HG02623 (cell line): ENCODE results near the gene SH3GL2.

Source experiments
- ATAC-seq: cut with Tn5 transposase; IDR thresholded peaks from one replicate; pipeline ENCODE4 v1.9.1; 2021; ENCODE audit warnings: moderate library complexity; ENCODE audit not compliant: unreplicated experiment

SH3GL2 gene

DNA sequence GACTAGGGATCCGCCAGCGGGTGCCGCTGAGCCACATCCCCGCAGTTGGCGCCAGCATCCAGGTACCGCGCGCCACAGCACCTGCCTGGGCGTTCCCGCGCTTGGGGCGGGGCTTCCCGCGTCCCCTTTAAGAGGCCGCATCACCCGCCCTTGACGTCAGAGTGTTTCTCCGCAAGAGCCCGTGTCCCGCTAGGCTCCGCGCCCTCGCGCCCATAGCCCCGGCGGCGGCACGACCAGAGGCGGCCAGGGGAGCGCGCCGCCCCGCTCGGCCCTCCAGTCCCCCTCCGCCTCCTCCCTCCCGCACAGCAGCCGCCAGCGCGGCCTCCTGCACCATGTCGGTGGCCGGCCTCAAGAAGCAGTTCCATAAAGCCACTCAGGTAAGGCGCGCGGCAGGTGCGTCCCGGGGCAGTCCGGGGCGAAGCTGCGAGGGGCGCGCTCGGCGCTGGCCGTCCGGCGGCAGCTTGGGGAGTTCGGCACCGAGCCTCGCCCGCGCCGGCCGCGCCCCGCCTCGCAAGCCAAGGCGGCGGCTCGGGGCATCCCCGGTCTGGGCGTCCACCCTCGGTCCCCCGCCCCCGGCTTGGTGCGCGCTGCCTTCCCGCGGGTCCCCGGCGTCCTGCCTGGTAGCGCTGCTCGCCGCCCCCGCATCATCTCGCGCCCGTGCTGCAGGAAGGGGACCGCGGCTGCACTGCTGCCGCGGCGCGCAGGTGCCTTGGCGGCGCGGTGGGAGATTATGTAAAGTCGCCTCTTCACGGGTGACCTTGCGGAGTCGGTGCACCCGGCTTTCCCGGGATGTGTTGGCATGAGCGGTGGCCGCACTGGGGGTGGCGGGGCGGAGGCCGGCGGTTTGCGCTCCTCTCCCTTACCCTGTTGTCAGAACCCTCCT, at the start of gene SH3GL2:
SH3GL2 (plus strand) TSS at position 156 of the 883 bp plus-strand sequence.
- no peak for ATAC-seq

DNA sequence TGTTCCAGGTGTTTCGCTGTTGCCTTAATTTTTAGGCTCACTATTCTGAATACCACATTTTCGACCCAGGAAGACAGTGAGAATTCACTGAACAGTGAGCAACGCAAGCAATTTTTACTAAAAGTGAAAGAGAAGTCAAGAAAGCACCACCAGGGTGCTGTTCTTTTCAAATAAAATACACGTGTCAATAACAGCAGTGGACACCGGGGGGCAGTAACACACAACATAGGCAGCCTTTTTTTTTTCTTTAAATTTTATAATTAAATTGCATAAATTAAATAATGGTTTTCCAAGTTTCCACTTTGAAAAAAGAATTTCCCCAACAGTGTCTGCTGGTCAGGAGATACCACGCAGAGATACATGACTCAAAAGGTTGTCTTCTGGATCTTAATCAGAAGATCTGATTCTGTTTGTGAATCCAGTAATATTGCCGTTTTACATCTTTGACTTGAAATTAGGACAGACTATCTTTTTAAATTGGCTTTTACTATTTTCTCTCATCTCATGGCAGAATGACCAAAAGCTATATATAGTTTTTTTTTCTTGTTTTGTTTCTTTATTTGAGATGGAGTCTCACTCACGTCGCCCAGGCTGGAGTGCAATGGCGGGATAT, 47.1 kb upstream of the SH3GL2 start:
- ATAC-seq: peak; percentile 83

GRCh38 chr9:17532461-17532860, 46.4 kb upstream of the SH3GL2 start:
- ATAC-seq: no peak

GRCh38 chr9:17535176-17535575, 43.7 kb upstream of the SH3GL2 start:
- ATAC-seq: no peak

GRCh38 chr9:17536027-17536426, 42.8 kb upstream of the SH3GL2 start:
- ATAC-seq: no peak

DNA sequence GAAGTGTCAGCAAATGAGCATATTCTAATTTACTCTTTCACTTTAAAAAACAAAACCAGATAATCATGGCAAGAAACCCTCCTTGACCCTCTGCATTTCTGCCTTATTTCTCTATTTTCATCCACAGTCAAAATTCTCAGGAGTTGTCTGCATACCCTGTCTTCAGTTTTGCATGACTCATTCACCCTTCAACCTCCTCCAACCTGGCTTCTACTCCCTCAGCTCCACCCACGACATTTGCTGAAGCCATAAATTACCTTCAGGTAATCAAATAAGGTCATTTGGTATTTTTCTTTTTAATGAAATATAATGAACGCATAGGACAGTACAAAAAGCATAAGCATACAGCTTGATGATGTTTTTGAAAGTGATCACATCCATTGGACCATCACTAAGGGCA, 27.8 kb upstream of the SH3GL2 start:
- ATAC-seq: no peak

DNA sequence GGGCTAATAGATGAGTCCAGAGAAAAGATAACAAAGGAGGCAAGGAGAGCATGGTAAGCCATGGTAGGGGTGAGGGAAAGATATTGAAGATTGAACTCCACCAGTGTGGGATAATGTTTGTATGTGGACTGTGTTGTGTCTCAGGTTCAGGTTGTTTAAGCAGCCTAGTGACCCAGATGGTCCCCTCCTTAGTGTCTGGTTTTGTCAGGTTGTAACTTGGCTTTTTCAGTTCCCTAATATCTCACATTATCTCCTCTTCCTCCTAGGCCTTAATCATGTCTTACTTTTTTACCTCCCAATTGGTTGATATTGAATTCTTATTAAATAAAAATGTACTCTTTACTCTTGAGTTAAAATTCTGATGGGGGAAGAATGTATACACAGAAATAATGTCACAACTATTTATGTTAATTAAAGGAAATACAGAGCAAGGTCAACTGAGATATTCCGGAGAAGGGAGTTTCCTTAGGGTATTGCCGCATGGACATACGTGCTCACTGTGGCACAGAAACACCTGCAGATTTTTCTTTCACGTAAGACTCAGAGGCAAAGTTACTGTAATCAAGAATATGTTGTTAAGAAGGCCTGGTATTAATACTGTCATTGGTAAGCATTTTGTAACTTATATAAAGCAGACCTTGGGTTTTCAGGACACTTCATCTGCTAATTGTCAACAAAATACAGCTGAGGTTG, 23.4 kb upstream of the SH3GL2 start:
- ATAC-seq: no peak

- no peak for ATAC-seq
Measured at GRCh38 chr9:17556255-17556654, 22.6 kb upstream of the SH3GL2 start.

- no peak for ATAC-seq
Measured at GRCh38 chr9:17556935-17557334, 21.9 kb upstream of the SH3GL2 start.

DNA sequence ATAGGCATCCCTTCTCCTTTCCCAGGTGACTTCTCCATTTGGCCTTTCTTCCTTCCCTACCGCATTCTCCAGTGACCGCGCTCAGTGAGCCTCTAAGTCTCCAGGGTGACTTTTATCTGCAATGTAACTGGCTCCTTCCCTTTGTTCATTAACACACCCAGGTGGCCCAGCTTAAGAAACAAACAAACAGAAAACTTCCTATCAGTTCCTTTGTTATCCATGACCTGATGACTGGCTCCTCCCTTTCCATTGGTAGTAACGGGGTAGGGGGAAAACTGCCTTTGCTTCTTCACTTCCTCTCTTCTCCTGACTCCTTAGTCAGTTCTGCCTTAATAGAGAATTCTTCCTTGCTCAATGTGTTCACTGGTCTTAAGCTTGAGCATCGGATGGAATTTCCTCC, 7.0 kb upstream of the SH3GL2 start:
- no peak for ATAC-seq

DNA sequence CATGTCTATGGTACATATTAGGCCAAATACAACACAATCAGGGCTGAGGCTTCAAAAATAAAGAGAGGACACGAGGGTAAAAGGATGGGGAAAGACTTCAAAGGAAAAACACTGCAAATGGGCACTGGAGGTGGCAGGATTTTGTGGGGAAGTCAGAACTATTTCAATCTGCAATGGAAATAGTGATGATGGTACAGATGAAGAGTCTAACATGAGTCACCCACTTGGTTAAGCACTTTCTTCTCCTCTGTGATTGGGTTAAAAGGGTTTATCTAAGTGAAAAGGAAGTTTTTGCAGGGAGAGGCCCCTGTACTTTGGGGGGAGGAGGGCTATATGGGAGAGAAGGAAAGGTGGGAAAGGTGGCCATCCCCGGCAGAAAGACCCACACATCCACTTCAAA, 4.5 kb upstream of the SH3GL2 start:
- no peak for ATAC-seq

DNA sequence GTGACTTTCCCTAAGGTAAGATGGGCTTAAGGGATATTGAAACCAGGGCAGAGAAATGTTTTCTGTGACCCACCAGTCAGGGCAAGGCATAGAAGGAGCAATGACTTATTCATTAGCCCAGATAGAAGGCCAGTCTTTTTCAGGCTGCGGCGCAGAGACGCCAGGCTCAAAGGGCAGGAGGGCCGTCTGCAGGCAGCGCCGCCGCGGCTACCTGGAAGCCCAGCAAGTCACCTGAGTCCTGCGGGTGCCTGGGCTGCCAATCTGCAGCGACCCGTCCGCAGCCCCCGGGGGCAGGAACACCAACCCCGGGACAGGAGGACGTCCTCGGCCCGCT, 322 bp upstream of the SH3GL2 start:
- no peak for ATAC-seq

DNA sequence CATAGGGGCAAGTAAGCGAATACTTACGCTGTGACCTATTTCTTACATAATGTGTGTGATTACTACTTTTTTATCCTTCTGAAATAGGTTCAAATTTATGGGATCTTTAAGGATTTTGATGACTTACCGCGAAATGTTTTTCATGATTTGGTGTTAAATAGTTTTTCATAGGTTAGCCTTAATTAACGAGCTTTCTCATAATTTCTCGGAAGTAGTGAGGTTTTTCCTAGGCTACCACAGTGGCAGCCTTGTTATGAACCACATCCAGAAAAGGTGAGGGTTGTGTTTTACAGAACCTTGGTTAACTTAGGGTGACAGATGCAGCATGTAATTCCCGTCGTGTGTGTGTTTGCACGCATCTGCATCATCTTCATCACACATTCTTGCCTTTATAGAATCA, 1.3 kb downstream of the SH3GL2 start:
- ATAC-seq: no peak

- ATAC-seq: no peak
Measured at GRCh38 chr9:17587113-17587512, 8.2 kb downstream of the SH3GL2 start.

GRCh38 chr9:17588395-17588794, 9.5 kb downstream of the SH3GL2 start:
- ATAC-seq: no peak

DNA sequence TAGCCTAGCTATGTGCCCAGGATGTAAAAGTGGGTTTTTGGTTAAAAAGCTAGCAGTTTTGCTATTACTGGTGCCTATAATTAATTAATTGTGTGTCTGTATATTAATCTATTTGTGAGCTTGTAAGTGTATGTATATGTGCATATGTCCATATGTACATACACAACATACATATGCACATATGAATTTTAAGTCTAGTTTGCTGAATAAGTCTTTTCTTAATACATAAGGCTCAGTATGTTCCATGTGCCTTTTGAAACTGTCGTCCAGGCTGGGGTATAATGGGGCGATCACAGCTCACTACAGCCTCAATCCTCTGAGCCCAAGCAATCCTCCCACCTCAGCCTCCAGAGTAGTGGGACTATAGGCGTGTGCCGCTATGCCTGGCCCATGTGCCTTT, 10.1 kb downstream of the SH3GL2 start:
- ATAC-seq: no peak

GRCh38 chr9:17589771-17590170, 10.9 kb downstream of the SH3GL2 start:
- no peak for ATAC-seq

- ATAC-seq: no peak
Measured at GRCh38 chr9:17594961-17595360, 16.1 kb downstream of the SH3GL2 start.

GRCh38 chr9:17597977-17598376, 19.1 kb downstream of the SH3GL2 start:
- ATAC-seq: no peak

- ATAC-seq: no peak
Measured at GRCh38 chr9:17600962-17601593, 22.2 kb downstream of the SH3GL2 start.

DNA sequence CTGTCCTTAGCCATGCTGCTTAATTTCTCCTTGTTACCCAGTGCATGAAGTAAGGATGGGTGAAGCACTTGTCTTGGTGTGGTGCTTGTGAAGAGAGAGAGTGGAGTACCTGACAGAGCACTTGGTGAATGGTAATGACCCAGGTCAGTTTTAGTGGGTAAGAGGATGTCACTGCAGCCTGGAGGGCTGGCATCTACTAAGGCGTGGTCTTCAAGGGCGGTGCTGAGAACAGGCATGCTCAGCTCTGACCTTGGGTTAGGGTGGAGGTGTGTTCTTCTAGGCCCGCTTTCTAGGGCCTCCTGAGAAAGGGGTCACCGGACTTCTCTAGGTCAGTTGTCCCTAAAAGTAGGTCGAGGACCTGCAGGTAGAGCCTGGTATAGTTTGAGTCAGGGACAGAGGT, 25.7 kb downstream of the SH3GL2 start:
- no peak for ATAC-seq
